ENCODE results near the gene RFNG. TPM values are rescaled to one million over a fixed set of nuclear protein-coding genes. Genes with fewer than 3 reads are reported as not detected.

RFNG gene
- total and polyA plus RNA-seq, 2 of the 13 experiments (the other 11 are each of a cell fraction or from before 2014, with no cell fraction given): 61.4 to 64.0 TPM

GRCh38 chr17:82016061-82016874, 35.3 kb downstream of the RFNG start (continued):
- no peak for TF ChIP-seq ZFP36 (IDR thresholded peaks at IDR 0.05; ENCODE audit: borderline replicate concordance, low read depth, low read length, partially characterized antibody)
- TF ChIP-seq ZEB1 (IDR thresholded peaks at IDR 0.05; ENCODE audit: insufficient replicate concordance, low read depth): no peak
- no peak for TF ChIP-seq FOXK2 (IDR thresholded peaks at IDR 0.05)
- no peak for TF ChIP-seq MYNN (CRISPR knock-in tag; IDR thresholded peaks at IDR 0.05; ENCODE audit: low read depth)
- no peak for TF ChIP-seq ZBTB25 (CRISPR knock-in tag; IDR thresholded peaks at IDR 0.05)
- no peak for TF ChIP-seq ZNF431 (CRISPR knock-in tag; IDR thresholded peaks at IDR 0.05; ENCODE audit: borderline replicate concordance, low read depth)
- TF ChIP-seq POGZ (CRISPR knock-in tag; IDR thresholded peaks at IDR 0.05): no peak
- TF ChIP-seq ZNF253 (CRISPR knock-in tag; IDR thresholded peaks at IDR 0.05; ENCODE audit: borderline replicate concordance): no peak
- TF ChIP-seq ZNF318 (CRISPR knock-in tag; IDR thresholded peaks at IDR 0.05): no peak
- TF ChIP-seq HOXD1 (CRISPR knock-in tag; IDR thresholded peaks at IDR 0.05): no peak
- TF ChIP-seq TBX2 (CRISPR knock-in tag; IDR thresholded peaks at IDR 0.05; ENCODE audit: borderline replicate concordance): no peak
- TF ChIP-seq FOXP4 (CRISPR knock-in tag; IDR thresholded peaks at IDR 0.05): no peak
- TF ChIP-seq CHCHD3 (CRISPR knock-in tag; IDR thresholded peaks at IDR 0.05): no peak
